Mucosa of descending colon (tissue), 3 donors: ENCODE data around the gene RGCC. TPM values are rescaled to one million over a fixed set of nuclear protein-coding genes. Genes with fewer than 3 reads are reported as not detected.
"Not testable (repeated sequence)": the region's sequence is repeated elsewhere in the genome, so short reads cannot be mapped to it uniquely, and the experiment has no call there.

Source experiments
- ATAC-seq: fragments of 200-7000 bp; cut with Tn5 transposase; one replicate; pipeline ENCODE4 v1.9.1; 2020; ENCODE audit warnings: mild to moderate bottlenecking, moderate library complexity
- DNase-seq, 3 donors: peaks; one replicate each; pipeline ENCODE4 v3.0.0-alpha.2; 2020
- H3K36me3 ChIP-seq: fragments of 200-600 bp; one replicate; pipeline ENCODE4 v1.8.0; 2021; ENCODE audit warnings: low read depth, mild to moderate bottlenecking
- H3K4me1 ChIP-seq: fragments of 200-600 bp; one replicate; pipeline ENCODE4 v1.8.0; 2021; ENCODE audit warnings: low read depth, mild to moderate bottlenecking
- H3K4me3 ChIP-seq: fragments of 200-600 bp; one replicate; pipeline ENCODE4 v1.8.0; 2021; ENCODE audit warnings: mild to moderate bottlenecking
- H3K9me3 ChIP-seq: fragments of 200-600 bp; one replicate; pipeline ENCODE4 v1.8.0; 2021; ENCODE audit warnings: mild to moderate bottlenecking
- CTCF ChIP-seq: fragments of 200-600 bp; IDR thresholded peaks from one replicate; pipeline ENCODE4 v1.8.0; 2022; ENCODE audit warnings: antibody characterized with exemption, mild to moderate bottlenecking
- intact Hi-C, 2 donors: fragments of 100-400 bp; cut with DNase I in 1 of 2; cut with micrococcal nuclease in 1 of 2; formaldehyde crosslinking; loops; one replicate each; pipeline versions ENCODE4 v1.11.0 to v1.11.1; 2022; cut with DNase I, micrococcal nuclease
- total RNA-seq, 3 donors: library from RNA; stranded (reverse); fragmentation: NEBNext Ultra II Directional in 2 of 3; extraction: Animal tissue kit (Norgen Biotek cat#: 25700) in 2 of 3; gene quantifications; one replicate each; pipeline versions ENCODE4 v1.2.1 to v1.2.4, GENCODE V29; 2021 to 2023
- donor health status: DM: no; HTN: no; CAD: no; lungs with moderate emphysema.
- donor health status: DM: no; HTN: no; CAD: no.
- donor health status: DM: no; HTN: yes; CAD: no.

Gene RGCC
- total RNA-seq, 3 donors from 2014 or later, result 2.5 to 14.0 (median 4.7) TPM

GRCh38 chr13:41420146-41420545 is 37.2 kb upstream of the RGCC start:
- H3K4me1 ChIP-seq, result no peaks in the 10 kb centered on the region
- H3K4me3 ChIP-seq, result no peak overlapping the region
- TF ChIP-seq CTCF, result no peak
- ATAC-seq (no peak), DNase-seq (no peak)
- no peaks in the 10 kb centered on the region for H3K36me3 ChIP-seq
- intact Hi-C loops, result no loop called here
- no peaks in the 10 kb centered on the region for H3K9me3 ChIP-seq

GRCh38 chr13:41421330-41421729 is 36.0 kb upstream of the RGCC start:
- H3K4me3 ChIP-seq, DNase-seq, H3K36me3 ChIP-seq, H3K4me1 ChIP-seq, ATAC-seq, intact Hi-C loops, H3K9me3 ChIP-seq: not testable (repeated sequence)

- H3K36me3 ChIP-seq, H3K9me3 ChIP-seq, intact Hi-C loops, DNase-seq, H3K4me3 ChIP-seq, ATAC-seq, H3K4me1 ChIP-seq: not testable (repeated sequence)
Observed at GRCh38 chr13:41421983-41422382, 35.4 kb upstream of the RGCC start.

- ATAC-seq, H3K4me1 ChIP-seq, H3K4me3 ChIP-seq, H3K9me3 ChIP-seq, H3K36me3 ChIP-seq, DNase-seq, intact Hi-C loops: not testable (repeated sequence)
Observed at GRCh38 chr13:41423259-41423658, 34.1 kb upstream of the RGCC start.

GRCh38 chr13:41424675-41425074 is 32.7 kb upstream of the RGCC start:
- DNase-seq, H3K4me3 ChIP-seq, intact Hi-C loops, H3K4me1 ChIP-seq, ATAC-seq, H3K9me3 ChIP-seq, H3K36me3 ChIP-seq: not testable (repeated sequence)

- no peaks in the 10 kb centered on the region for H3K9me3 ChIP-seq
- ATAC-seq, result no peak
- H3K4me3 ChIP-seq, result no peak overlapping the region
- intact Hi-C loops, result no loop called here
- no peaks in the 10 kb centered on the region for H3K36me3 ChIP-seq
- no peaks in the 10 kb centered on the region for H3K4me1 ChIP-seq
- no peak for DNase-seq
- no peak for TF ChIP-seq CTCF
Observed at GRCh38 chr13:41426047-41426446, 31.3 kb upstream of the RGCC start.

GRCh38 chr13:41427666-41428065 is 29.7 kb upstream of the RGCC start:
- ATAC-seq, result no peak
- no peaks in the 10 kb centered on the region for H3K4me1 ChIP-seq
- H3K4me3 ChIP-seq, result no peak overlapping the region
- H3K9me3 ChIP-seq, result no peaks in the 10 kb centered on the region
- no peak for DNase-seq
- intact Hi-C loops, result no loop called here
- no peak for TF ChIP-seq CTCF
- no peaks in the 10 kb centered on the region for H3K36me3 ChIP-seq

- H3K9me3 ChIP-seq, result no peaks in the 10 kb centered on the region
- H3K36me3 ChIP-seq, result no peaks in the 10 kb centered on the region
- no peak overlapping the region for H3K4me3 ChIP-seq
- ATAC-seq, result no peak
- no peaks in the 10 kb centered on the region for H3K4me1 ChIP-seq
- DNase-seq, result no peak
- intact Hi-C loops, result no loop called here
- no peak for TF ChIP-seq CTCF
Observed at GRCh38 chr13:41428155-41428554, 29.2 kb upstream of the RGCC start.

- H3K36me3 ChIP-seq, DNase-seq, H3K4me1 ChIP-seq, ATAC-seq, H3K4me3 ChIP-seq, intact Hi-C loops, H3K9me3 ChIP-seq: not testable (repeated sequence)
Observed at GRCh38 chr13:41434030-41434429, 23.3 kb upstream of the RGCC start.
